ENCODE measurements around the gene BRD7. TPM values are rescaled to one million over a fixed set of nuclear protein-coding genes. Genes with fewer than 3 reads are reported as not detected.
"Not testable (repeated sequence)": the region's sequence is repeated elsewhere in the genome, so short reads cannot be mapped to it uniquely, and the experiment has no call there.

The BRD7 gene
- total RNA-seq, 1 experiment from 2014 or later, result 40.0 TPM

- Histone ChIP-seq H3K9me3 (ENCODE audit: low read length) (0 out of 2 replicates have a peak, but pooled peaks cover 5% of the 10 kb centered on the region), H3K4me3 (ENCODE audit: low read length) (no peak overlapping the region), H3K4me2 (ENCODE audit: low read length) (no peak overlapping the region), H3K27ac (ENCODE audit: low read length) (no peak overlapping the region), H3K27me3 (ENCODE audit: low read length) (no peaks in the 10 kb centered on the region), H3K9ac (ENCODE audit: low read length) (no peak overlapping the region), H3K36me3 (ENCODE audit: low read depth, low read length) (peaks cover 57% of the 10 kb centered on the region), H3K4me1 (ENCODE audit: insufficient read depth, low read length) (no peaks in the 10 kb centered on the region), H3F3A (ENCODE audit: low read length, unreplicated experiment) (no peaks in the 10 kb centered on the region), H3K9me2 (replicated peaks; ENCODE audit: low read length) (no peaks in the 10 kb centered on the region), H2AFZ (ENCODE audit: low read length) (no peak overlapping the region), H3K79me2 (ENCODE audit: low read length) (no peaks in the 10 kb centered on the region), H4K20me1 (ENCODE audit: low read length) (no peaks in the 10 kb centered on the region)
- ChIA-PET CTCF (interaction anchor here (0.6 kb wide), 1 partner anchor 9 kb away, joined by 4 read pairs; no protein-coding TSS in a partner anchor), POLR2A (ENCODE audit: unreplicated experiment) (no interaction called here)
- no TSS peak for BruUV-seq (replicated peaks)
- ATAC-seq, result no peak
- no peak for DNase-seq
- TF ChIP-seq EZH2phosphoT487 (IDR thresholded peaks at IDR 0.05; ENCODE audit: borderline replicate concordance, low read length) (no peak), EZH2 (IDR thresholded peaks at IDR 0.05; ENCODE audit: low read length, unreplicated experiment) (no peak), CTCF (conservative IDR thresholded peaks at IDR 0.05; ENCODE audit: low read depth, low read length) (no peak)
- intact Hi-C loops (cut with micrococcal nuclease), result no loop called here
These were observed 16.8 kb downstream of the BRD7 start for GRCh38 chr16:50351952-50352351.

GRCh38 chr16:50351116-50351515 is 17.7 kb downstream of the BRD7 start:
- intact Hi-C loops (cut with micrococcal nuclease), result no loop called here
- H3K36me3 ChIP-seq (ENCODE audit: low read depth, low read length), result peaks cover 54% of the 10 kb centered on the region

GRCh38 chr16:50345210-50345609 is 23.6 kb downstream of the BRD7 start:
- H3K9ac ChIP-seq (ENCODE audit: low read length); H3K27ac ChIP-seq (ENCODE audit: low read length); H3K9me2 ChIP-seq (replicated peaks; ENCODE audit: low read length); intact Hi-C loops (cut with micrococcal nuclease); H3K4me2 ChIP-seq (ENCODE audit: low read length); H3K4me3 ChIP-seq (ENCODE audit: low read length); POLR2A ChIA-PET (ENCODE audit: unreplicated experiment); DNase-seq; H3K36me3 ChIP-seq (ENCODE audit: low read depth, low read length); H3K9me3 ChIP-seq (ENCODE audit: low read length); H3F3A ChIP-seq (ENCODE audit: low read length, unreplicated experiment); CTCF ChIA-PET; ATAC-seq; H3K79me2 ChIP-seq (ENCODE audit: low read length); BruUV-seq (replicated peaks); H3K27me3 ChIP-seq (ENCODE audit: low read length); H4K20me1 ChIP-seq (ENCODE audit: low read length); H3K4me1 ChIP-seq (ENCODE audit: insufficient read depth, low read length); H2AFZ ChIP-seq (ENCODE audit: low read length): not testable (repeated sequence)

More at GRCh38 chr16:50351116-50351515, 17.7 kb downstream of the BRD7 start:
- Histone ChIP-seq H4K20me1 (ENCODE audit: low read length) (no peaks in the 10 kb centered on the region), H3K9me3 (ENCODE audit: low read length) (0 out of 2 replicates have a peak, but pooled peaks cover 5% of the 10 kb centered on the region), H3K4me1 (ENCODE audit: insufficient read depth, low read length) (no peaks in the 10 kb centered on the region), H3K4me2 (ENCODE audit: low read length) (no peak overlapping the region), H3K27ac (ENCODE audit: low read length) (no peak overlapping the region), H3K4me3 (ENCODE audit: low read length) (no peak overlapping the region), H3K27me3 (ENCODE audit: low read length) (no peaks in the 10 kb centered on the region), H3F3A (ENCODE audit: low read length, unreplicated experiment) (no peaks in the 10 kb centered on the region), H3K79me2 (ENCODE audit: low read length) (no peaks in the 10 kb centered on the region), H3K9ac (ENCODE audit: low read length) (no peak overlapping the region), H2AFZ (ENCODE audit: low read length) (no peak overlapping the region), H3K9me2 (replicated peaks; ENCODE audit: low read length) (no peaks in the 10 kb centered on the region)
- POLR2A ChIA-PET (ENCODE audit: unreplicated experiment), result no interaction called here
- no peak for ATAC-seq
- CTCF ChIA-PET, result no interaction called here
- no peak for TF ChIP-seq CTCF (conservative IDR thresholded peaks at IDR 0.05; ENCODE audit: low read depth, low read length)
- TF ChIP-seq EZH2phosphoT487 (IDR thresholded peaks at IDR 0.05; ENCODE audit: borderline replicate concordance, low read length), result no peak
- TF ChIP-seq EZH2 (IDR thresholded peaks at IDR 0.05; ENCODE audit: low read length, unreplicated experiment), result no peak
- DNase-seq, result no peak
- no TSS peak for BruUV-seq (replicated peaks)

- H3K4me3 ChIP-seq (ENCODE audit: low read length); H4K20me1 ChIP-seq (ENCODE audit: low read length); DNase-seq; H3K79me2 ChIP-seq (ENCODE audit: low read length); H2AFZ ChIP-seq (ENCODE audit: low read length); H3K4me2 ChIP-seq (ENCODE audit: low read length); CTCF ChIA-PET; H3F3A ChIP-seq (ENCODE audit: low read length, unreplicated experiment); H3K36me3 ChIP-seq (ENCODE audit: low read depth, low read length); H3K9ac ChIP-seq (ENCODE audit: low read length); H3K9me2 ChIP-seq (replicated peaks; ENCODE audit: low read length); ATAC-seq; intact Hi-C loops (cut with micrococcal nuclease); H3K4me1 ChIP-seq (ENCODE audit: insufficient read depth, low read length); BruUV-seq (replicated peaks); H3K9me3 ChIP-seq (ENCODE audit: low read length); POLR2A ChIA-PET (ENCODE audit: unreplicated experiment); H3K27ac ChIP-seq (ENCODE audit: low read length); H3K27me3 ChIP-seq (ENCODE audit: low read length): not testable (repeated sequence)
These were observed 25.2 kb downstream of the BRD7 start for GRCh38 chr16:50343566-50343965.

All from PC-3 (cell line).